MM.1S (cell line): Measurements from ENCODE around the gene APCDD1L.
"Not testable (repeated sequence)": the region's sequence is repeated elsewhere in the genome, so short reads cannot be mapped to it uniquely, and the experiment has no call there.

Source experiments
- DNase-seq: peaks from one replicate; pipeline ENCODE4 v3.0.0-alpha.2; 2015
- H2AFZ ChIP-seq: fragments of 300-600 bp; sonication (generic); 2 replicates; pipeline ENCODE4 v1.6.0; 2016; ENCODE audit warnings: antibody characterized with exemption, low read length
- H3F3A ChIP-seq: fragments of 300-600 bp; sonication (generic); 2 replicates; pipeline ENCODE4 v1.6.1; 2016; ENCODE audit warnings: mild to moderate bottlenecking, antibody characterized with exemption, low read length, moderate library complexity, mixed read lengths; ENCODE audit not compliant: insufficient read depth
- H3K27ac ChIP-seq: fragments of 300-600 bp; sonication (generic); 2 replicates; pipeline ENCODE4 v1.5.1; 2016; ENCODE audit warnings: mild to moderate bottlenecking, low read length
- H3K27me3 ChIP-seq: fragments of 300-600 bp; sonication (generic); replicated peaks from 2 replicates; pipeline ENCODE4 v1.6.0; 2016; ENCODE audit warnings: low read length; ENCODE audit not compliant: insufficient read depth
- H3K36me3 ChIP-seq: fragments of 300-600 bp; sonication (generic); replicated peaks from 2 replicates; pipeline ENCODE4 v1.6.1; 2016; ENCODE audit warnings: mild to moderate bottlenecking, low read length, mixed read lengths; ENCODE audit not compliant: insufficient read depth
- H3K4me1 ChIP-seq: fragments of 300-600 bp; sonication (generic); 2 replicates; pipeline ENCODE4 v1.6.1; 2016; ENCODE audit warnings: low read length, mixed read lengths
- H3K4me2 ChIP-seq: fragments of 300-600 bp; sonication (generic); 2 replicates; pipeline ENCODE4 v1.6.0; 2016; ENCODE audit warnings: low read depth, low read length
- H3K4me3 ChIP-seq: fragments of 300-600 bp; sonication (generic); 2 replicates; pipeline ENCODE4 v1.5.1; 2016; ENCODE audit warnings: low read length, mixed read lengths
- H3K79me2 ChIP-seq: fragments of 300-600 bp; sonication (generic); 2 replicates; pipeline ENCODE4 v1.6.1; 2016; ENCODE audit warnings: mixed run types, low read length, mixed read lengths
- H3K9ac ChIP-seq: fragments of 300-600 bp; sonication (generic); 2 replicates; pipeline ENCODE4 v1.6.1; 2016; ENCODE audit warnings: low read length, mixed read lengths
- H3K9me2 ChIP-seq: fragments of 300-600 bp; sonication (generic); replicated peaks from 2 replicates; pipeline ENCODE4 v1.6.1; 2016; ENCODE audit warnings: mild to moderate bottlenecking, low read length, mixed read lengths; ENCODE audit not compliant: insufficient read depth
- H3K9me3 ChIP-seq: fragments of 300-600 bp; sonication (generic); replicated peaks from 2 replicates; pipeline ENCODE4 v1.6.1; 2016; ENCODE audit warnings: mild to moderate bottlenecking, low read length, mixed read lengths; ENCODE audit not compliant: insufficient read depth
- H4K20me1 ChIP-seq: fragments of 300-600 bp; sonication (generic); 2 replicates; pipeline ENCODE4 v1.6.1; 2016; ENCODE audit warnings: mild to moderate bottlenecking, low read length, moderate library complexity, mixed read lengths; ENCODE audit not compliant: insufficient read depth
- CTCF ChIP-seq: fragments of 300-600 bp; sonication (generic); IDR thresholded peaks from 2 replicates; pipeline ENCODE4 v1.5.1; 2016; ENCODE audit warnings: antibody characterized with exemption, low read length, mixed read lengths
- EZH2 ChIP-seq: fragments of 300-600 bp; sonication (generic); optimal IDR thresholded peaks from 2 replicates; pipeline ENCODE3; 2017; ENCODE audit warnings: low read depth, mild to moderate bottlenecking, antibody characterized with exemption, low read length, mixed read lengths
- EZH2phosphoT487 ChIP-seq: fragments of 300-600 bp; sonication (generic); IDR thresholded peaks from 2 replicates; pipeline ENCODE4 v1.6.1; 2018; ENCODE audit warnings: antibody characterized with exemption, low read length

APCDD1L gene

GRCh38 chr20:58544286-58544685, 29.1 kb upstream of the APCDD1L start:
- Histone ChIP-seq H3K4me3 (no peak overlapping the region), H4K20me1 (no peaks in the 10 kb centered on the region), H3K79me2 (no peaks in the 10 kb centered on the region), H2AFZ (no peak overlapping the region), H3K27me3 (peaks cover 85% of the 10 kb centered on the region), H3K36me3 (no peaks in the 10 kb centered on the region), H3K27ac (no peak overlapping the region), H3K9ac (no peak overlapping the region), H3K4me2 (no peak overlapping the region), H3F3A (no peaks in the 10 kb centered on the region), H3K9me3 (no peaks in the 10 kb centered on the region), H3K9me2 (no peaks in the 10 kb centered on the region), H3K4me1 (no peaks in the 10 kb centered on the region)
- no peak for DNase-seq
- TF ChIP-seq CTCF: no peak

DNA sequence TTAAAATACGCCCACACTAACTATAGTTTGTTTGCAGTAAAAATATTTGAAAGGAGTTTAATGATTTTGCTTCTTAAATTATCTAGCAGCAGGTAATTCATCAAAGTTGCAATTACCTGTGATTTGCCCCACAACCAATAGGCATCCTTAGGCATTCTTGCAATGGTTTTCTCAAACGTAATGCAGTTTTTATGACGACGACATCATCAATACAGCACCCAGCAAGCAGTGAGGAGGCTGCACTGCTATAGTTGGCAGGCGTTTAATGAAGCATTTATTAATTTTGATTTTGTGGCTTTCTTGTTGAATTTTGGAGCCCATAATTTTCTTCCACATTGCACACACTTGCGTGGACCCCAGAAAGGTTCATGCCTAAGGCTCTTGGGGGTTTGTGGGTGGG, 28.1 kb upstream of the APCDD1L start:
- Histone ChIP-seq H3K9me2 (no peaks in the 10 kb centered on the region), H3K4me3 (no peak overlapping the region), H4K20me1 (no peaks in the 10 kb centered on the region), H3K4me2 (no peak overlapping the region), H3F3A (no peaks in the 10 kb centered on the region), H3K9me3 (no peaks in the 10 kb centered on the region), H3K36me3 (no peaks in the 10 kb centered on the region), H3K79me2 (no peaks in the 10 kb centered on the region), H2AFZ (no peak overlapping the region), H3K9ac (no peak overlapping the region), H3K27me3 (peaks cover 77% of the 10 kb centered on the region), H3K27ac (no peak overlapping the region), H3K4me1 (no peaks in the 10 kb centered on the region)
- TF ChIP-seq CTCF (no peak), EZH2 (no peak), EZH2phosphoT487 (no peak)
- no peak for DNase-seq

- Histone ChIP-seq H3K4me2 (no peak overlapping the region), H4K20me1 (no peaks in the 10 kb centered on the region), H3K36me3 (no peaks in the 10 kb centered on the region), H3K9me3 (no peaks in the 10 kb centered on the region), H3K27me3 (peaks cover 74% of the 10 kb centered on the region), H3F3A (no peaks in the 10 kb centered on the region), H2AFZ (no peak overlapping the region), H3K4me3 (no peak overlapping the region), H3K79me2 (no peaks in the 10 kb centered on the region), H3K27ac (no peak overlapping the region), H3K9me2 (no peaks in the 10 kb centered on the region), H3K4me1 (no peaks in the 10 kb centered on the region), H3K9ac (no peak overlapping the region)
- no peak for DNase-seq
- no peak for TF ChIP-seq EZH2
- no peak for TF ChIP-seq EZH2phosphoT487
- no peak for TF ChIP-seq CTCF
Observed at GRCh38 chr20:58542411-58543095, 27.4 kb upstream of the APCDD1L start.

DNA sequence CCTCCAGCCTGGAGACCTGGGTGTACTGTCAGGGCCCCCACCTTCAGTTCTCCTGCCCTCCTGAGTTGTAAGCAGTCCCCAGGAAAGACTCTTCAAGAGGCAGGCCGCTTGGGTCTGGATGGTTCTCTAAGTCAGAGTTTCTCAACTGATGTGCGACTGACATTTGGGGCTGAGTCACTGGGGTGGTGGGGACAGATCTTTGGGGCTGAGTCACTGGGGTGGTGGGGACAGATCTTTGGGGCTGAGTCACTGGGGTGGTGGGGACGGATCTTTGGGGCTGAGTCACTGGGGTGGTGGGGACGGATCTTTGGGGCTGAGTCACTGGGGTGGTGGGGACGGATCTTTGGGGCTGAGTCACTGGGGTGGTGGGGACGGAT, 26.8 kb upstream of the APCDD1L start:
- not testable (repeated sequence) for H3K4me3 ChIP-seq, DNase-seq, H3K27ac ChIP-seq, H2AFZ ChIP-seq, H3K36me3 ChIP-seq, H3K9ac ChIP-seq, H3K9me3 ChIP-seq, H3F3A ChIP-seq, H4K20me1 ChIP-seq, H3K4me1 ChIP-seq, H3K79me2 ChIP-seq, H3K4me2 ChIP-seq, H3K9me2 ChIP-seq
- H3K27me3 ChIP-seq: peaks cover 69% of the 10 kb centered on the region
